ENCODE measurements around the gene BAAT.
"Not testable (repeated sequence)": the region's sequence is repeated elsewhere in the genome, so short reads cannot be mapped to it uniquely, and the experiment has no call there.

The BAAT gene

DNA sequence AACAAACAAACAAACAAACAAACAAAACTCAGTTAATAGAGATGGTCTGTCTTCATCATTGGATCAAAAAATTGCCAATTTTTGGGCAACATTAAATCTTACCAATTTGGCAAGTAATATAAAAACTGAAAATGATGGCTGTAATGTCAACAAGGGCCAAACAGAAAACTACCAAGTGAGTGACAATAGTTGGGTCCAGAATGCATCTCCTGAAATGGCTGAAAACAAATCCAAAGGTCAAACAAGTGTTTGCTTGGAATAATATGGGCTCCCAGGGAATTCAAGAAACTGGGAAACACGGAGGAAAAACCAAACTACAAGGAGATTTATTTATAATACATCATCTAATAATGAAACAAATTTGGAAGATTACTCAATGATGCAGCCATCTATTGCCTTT lies 25.1 kb downstream of the BAAT start:
- DNase-seq = no peak

DNA sequence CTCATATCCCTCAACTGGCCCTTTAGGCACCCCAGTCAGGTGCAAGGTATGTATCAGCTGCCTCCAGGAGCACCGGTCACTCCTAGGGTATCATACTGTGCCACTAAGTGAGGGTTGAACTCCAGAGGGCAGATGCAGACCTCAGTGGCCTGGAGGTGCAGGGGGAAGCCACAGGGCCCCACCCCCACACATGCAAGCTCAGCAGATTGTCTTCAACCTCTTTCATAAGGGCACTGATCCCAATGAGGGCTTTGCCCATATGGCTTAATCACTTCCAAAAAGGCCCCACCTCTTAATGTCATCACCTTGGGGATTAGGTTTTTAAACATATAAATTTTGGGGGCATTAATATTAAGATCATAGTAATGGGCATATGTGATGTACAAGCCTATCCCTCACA lies 28.2 kb downstream of the BAAT start:
- no peak for DNase-seq

DNA sequence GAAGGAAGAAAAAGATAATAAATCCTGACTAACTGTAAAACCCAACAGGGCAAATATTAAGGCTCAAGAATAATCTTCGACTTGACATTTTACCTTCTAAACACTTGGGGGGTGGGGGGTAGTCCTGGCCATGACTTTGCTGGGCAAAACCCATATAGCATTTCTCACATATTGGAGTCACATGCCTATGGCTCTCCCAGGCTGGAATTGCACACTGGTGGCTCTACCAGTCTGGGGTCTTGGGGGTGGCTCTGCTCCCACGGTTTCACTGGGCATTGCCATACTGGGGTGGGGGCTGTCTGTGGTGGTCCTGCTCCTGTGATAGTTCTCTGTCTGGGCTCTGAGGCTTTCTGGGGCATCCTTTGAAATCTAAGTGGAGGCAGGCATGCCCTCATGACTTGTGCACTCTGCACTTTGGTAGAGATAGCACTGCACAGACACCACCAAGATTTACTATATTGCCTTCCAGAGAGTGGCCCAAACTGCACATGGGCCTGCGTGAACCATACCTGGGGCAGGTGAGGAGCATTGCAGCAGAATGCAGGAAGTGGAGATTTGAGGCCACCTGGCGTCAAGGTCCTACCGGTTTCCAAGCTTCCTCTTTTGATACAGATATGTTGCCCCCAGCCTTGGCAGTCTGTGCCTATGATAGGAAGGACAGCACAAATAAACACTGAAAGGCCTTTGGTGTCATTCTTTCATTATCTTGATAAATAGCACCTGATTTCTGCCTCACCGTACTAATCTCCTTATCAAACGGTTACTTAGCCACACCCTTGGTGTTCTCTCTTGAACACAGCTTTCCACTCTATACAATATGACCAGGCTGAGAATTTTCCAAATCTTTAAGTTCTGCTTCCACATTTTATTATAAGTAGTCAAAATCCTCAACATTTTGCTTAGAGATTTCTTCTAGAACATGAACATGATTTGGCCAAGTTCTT lies 29.8 kb downstream of the BAAT start:
- DNase-seq = no peak

DNA sequence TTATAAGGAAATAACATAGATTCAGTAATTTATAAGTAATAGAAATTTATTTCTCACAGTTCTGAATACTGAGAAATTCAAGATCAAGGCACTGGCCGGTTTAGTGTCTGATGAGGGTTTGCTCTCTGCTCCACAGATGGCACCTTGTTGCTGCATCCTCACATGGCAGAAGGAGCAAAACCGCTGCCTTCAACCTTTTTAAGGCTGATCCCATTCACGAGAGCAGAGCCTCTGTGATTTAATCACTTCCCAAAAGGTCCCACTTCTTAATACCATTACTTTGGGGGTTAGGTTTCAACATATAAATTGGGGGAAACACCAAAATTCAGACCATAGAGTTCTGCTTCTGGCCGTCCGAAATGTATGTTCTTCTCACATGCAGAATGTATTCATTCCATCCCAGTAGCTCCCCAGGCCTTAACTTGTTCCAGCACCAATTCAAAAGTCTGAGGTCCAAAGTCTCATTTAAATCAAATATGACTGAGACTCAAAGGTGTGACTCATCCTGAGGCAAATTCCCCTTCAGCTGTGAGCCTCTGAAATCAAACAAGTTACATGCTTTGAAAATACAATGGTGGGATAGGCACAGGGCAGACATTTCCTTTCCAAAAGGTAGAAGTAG lies 30.6 kb downstream of the BAAT start:
- no peak for DNase-seq

DNA sequence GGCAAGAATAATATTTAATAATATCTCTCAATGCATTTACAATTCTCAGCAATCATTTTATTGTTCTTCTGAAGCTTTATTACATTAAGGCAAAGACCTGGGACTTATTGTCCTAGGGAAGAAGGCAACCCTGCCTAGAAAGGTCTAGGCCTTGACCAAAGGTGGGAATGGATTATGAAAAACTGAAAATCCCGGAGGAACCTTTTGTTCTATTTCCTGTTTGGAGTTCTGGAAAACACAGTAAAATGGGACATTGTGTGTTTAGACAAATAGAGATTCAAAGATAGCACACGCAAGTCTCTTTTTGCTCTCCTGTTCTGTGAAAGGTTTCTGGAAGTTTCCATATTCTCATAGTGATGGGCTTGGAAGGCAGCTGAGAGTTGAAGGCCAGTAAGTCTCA lies 31.1 kb downstream of the BAAT start:
- DNase-seq = no peak

DNA sequence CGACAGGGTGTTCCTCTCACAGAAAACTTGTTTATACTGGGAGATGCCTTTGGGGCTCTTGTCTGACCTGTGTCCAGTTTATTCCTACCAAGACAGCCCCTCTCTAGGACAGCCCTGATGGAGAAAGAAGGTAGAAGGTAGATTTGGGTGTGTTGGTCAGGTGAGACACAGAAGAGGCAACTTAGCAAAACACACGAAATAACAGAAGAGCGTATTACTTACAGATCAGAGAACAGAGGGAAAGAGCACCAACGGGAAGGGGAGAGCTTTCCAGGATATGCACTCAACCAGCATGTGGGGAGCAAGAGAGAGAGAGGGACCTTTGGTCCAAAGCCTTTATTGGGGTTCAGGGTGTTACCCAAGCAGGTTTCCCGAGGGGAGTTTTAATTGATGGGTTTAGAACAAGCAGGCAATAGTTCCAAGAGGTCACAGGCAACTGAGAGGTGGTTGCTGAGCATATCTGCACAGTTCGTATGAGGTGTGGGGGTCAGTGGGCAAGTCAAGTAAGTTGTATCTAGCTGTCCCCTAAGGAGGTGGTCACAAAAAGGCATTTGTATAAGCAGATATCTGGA lies 31.8 kb downstream of the BAAT start:
- DNase-seq = no peak

DNA sequence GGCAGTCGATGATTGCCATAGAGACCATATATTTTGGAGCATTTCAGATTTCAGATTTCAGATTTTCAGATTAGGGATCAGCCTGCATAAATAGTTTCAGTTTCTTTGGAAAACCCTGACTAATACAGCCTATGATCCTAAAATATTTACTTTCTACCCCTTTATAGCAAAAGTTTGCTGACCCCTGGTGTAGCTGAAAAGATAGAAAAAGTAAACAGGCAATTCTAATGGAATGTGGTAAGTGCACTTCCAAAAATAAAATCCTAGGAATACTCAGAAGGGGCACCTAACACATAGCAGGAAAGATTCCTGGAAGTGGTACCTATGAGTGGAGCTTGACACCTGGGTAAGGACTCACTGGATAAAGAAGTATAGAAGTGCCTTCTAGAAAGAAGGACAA lies 34.5 kb downstream of the BAAT start:
- DNase-seq = no peak

DNA sequence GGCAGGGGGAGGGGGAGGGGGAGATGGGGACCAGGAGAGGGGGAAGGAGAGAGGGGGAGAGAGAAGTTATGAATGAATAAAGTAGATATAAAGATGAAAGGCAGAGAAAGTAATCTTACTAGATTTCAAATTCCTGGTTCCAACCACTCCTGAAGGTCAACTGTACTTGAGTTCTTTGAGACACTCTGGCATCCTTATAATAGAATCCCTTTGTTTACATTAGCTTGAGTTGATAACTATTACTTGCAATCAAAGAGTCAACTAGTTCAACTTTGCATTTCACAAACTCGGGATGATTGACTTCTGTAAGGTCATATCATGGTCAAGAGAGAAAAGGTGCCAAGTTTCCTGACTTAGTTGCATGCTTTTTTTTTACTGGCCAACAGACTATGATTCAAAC lies 42.2 kb downstream of the BAAT start:
- no peak for DNase-seq

DNA sequence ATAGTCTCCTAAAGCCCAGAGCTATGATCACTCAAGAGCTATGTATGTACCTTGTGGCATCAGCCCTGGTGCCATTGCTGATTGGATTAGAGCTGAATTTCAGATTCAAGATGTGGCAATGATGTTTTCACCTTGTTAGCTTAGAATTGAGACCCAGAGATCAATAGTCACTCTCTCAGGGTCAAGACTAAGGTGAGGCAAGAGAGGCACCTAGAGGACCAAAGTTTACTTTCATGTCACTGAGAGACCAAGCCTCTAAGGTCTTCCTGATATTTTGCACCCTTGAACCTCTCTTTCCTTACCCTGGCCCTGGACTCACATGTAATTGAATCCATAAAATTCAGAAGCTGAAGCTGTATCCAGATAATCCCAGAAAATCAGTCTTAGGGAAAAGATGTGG lies 42.8 kb downstream of the BAAT start:
- DNase-seq = no peak

DNA sequence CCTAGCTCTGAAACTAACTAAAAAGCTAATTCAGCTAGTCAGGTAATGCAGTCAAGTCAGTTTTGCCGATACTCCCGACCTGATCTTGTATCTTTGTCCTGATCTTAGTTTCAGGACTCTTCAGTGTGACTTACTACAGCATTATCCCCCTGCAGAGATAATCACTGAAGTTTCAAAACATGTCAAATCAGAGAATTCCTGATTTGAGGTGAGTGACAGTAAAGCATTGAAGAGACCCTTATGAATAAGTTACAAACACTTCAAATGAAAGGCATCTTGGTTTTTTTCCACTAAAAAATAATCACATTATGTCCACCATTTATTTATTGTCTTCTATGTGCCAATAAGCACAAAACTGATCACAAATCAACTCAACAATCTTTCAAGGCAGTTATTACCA lies 47.6 kb downstream of the BAAT start:
- DNase-seq = no peak

DNA sequence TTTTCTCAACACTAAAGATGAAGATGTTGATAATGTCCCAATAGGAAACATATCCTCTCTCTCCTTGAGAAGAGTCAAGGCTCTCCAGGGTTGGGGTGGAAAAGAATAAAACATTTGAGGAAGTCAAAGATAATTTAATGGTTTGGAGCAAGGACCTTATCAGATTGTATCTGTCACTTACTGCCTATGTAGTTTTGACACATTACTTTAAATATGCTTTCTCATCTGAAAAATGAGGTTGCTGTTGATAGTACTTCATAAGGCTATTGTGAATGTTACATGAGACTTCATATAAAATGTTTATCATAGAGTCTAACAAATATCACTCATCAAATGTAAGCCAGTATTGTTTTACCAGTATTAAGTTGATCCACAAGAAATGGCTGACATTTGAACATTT lies 48.7 kb downstream of the BAAT start:
- DNase-seq = no peak

DNA sequence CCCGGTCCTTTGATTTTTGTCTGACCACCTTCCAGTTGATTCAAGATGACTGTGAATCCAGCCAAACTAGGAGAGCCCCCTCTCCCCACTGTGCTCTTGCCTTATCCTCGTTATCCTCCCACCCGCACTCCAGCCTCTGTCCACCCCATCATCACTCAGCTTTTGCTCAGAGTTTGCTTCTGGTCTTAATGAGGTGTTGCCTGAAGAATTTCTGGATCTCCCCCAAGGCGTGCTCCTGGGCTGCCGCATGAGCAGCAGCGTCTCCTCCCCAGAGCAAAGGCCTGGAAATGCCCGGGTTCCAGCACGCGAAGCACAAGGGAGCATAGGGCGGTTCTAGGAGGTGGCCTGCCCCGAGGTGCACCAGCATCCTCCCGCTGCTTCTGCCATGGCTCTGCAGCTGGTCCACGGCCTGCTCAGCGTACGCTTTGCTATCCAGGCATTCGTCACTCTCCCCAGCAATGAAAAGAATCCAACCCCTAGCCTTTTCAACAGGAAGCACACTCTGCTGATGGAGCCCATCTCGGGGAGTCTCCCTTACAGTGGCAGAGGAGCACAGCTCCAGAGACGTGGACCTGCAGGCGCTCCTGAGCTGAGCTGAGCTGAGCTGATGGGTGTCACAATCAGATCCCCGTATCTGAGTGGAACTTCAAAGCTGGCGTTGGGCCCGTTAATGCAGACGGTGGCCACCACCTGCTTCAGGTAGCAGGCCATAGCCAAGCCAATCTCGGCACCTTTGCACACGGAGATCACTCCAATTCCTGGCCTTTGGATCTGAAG lies 50.7 kb downstream of the BAAT start:
- no peak for DNase-seq

DNA sequence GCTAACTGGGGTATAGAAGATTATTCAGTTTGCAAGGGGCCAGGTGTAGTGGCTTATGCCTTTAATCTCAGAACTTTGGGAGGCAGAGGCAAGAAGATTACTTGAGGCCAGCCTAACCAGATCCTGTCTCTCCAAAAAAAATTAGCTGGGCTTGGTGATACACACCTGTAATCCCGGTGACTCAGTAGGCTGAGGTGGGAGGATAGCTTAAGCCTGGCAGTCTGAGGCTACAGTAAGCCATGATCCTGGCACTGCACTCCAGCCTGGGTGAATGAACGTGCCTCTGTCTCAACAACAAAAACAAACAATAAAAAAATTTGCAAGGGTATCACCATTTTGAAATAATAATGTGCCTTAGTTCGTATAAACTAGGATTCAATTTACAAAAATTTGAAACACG lies 51.3 kb downstream of the BAAT start:
- no peak for DNase-seq

DNA sequence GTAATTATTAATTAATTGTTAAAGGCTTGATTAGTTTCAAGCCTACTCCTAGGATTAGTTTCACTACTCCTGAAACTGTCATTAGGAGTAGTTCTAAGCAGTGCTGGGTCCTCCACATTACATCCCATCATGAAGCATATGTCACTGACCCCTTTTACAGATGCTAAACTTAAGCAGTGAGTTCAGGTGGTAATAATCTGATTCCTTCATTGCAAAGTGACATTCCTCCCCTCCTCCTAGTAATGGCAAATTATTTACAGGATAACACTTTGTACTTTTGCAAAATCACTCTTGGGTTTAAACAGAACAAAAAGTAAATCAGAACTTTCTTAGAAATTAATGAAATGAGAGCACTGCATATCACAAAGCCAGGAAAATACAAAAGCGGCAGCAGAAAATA lies 52.4 kb downstream of the BAAT start:
- no peak for DNase-seq

DNA sequence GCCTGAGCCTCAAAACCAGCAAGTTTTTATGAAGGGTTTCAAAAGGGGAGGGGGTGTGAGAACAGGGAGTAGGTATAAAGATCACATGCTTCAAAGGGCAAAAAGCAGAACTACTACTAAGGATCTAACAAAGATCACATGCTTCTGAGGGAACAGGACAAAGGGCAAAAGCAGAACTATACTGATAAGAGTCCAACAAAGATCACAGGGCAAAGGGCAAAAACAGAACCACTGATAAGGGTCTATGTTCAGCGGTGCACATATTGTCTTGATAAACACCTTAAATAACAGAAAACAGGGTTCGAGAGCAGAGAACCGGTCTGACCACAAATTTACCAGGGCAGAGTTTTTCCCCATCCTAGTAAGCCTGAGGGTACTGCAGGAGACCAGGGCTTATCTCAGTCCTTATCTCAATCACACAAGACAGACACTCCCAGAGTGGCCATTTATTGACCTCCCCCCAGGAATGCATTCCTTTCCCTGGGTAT lies 57.3 kb downstream of the BAAT start:
- not testable (repeated sequence) for DNase-seq

DNA sequence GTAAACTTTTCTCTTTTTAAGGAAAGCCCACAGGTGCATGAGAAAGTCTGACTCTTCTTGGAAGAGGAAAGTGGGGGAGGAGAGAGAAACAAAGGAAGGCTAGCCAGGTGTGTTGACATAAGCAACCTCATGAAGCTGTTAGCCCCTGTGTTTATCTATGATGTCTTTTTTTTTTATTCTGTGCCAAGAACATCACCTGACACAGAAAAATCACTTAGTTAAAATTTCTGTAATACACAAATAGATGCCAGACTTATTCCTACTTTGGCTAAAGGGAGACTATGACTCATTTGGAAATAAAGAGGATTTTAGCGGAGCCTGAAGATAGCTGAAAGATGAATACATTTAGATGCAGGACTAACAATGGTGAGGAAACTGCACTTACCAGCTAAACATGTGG lies 58.3 kb downstream of the BAAT start:
- no peak for DNase-seq

DNA sequence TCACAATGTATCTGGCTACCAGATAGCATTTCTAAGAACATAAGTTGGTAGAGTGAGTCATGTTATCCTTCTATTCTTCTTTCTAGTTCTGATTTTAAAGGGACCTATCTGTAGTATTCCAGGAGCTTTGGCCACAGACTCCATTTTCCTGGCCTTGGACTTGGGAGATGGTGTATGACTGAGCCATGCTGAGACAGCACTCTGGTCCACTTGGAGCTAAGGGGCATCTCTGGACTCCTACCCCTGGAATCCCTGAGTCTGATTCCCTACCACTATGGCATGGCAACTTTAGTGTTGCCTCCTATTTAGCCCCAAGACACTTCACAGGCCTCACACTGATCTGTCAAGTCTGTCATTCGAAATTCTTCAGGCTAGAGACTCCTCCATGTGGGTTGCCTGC lies 58.8 kb downstream of the BAAT start:
- no peak for DNase-seq

DNA sequence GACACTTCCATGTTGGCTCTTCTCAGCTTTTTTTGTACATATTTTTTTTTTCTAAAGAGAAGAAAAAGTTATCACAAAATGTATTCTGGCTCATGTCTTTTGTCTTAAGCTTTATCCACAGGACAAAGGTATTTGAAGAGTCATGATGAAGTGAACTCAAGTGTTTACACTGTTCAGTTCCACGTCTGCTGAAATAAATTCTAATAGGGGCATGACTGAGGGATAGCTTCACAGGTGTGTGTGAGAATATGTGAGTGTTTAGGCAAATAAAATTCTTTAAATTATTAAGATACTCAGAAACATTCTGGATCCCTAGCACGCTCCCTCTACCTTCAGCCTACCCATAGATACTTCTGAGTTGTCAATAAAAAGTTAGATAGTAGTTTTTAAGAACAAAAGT lies 59.8 kb downstream of the BAAT start:
- DNase-seq = no peak

DNA sequence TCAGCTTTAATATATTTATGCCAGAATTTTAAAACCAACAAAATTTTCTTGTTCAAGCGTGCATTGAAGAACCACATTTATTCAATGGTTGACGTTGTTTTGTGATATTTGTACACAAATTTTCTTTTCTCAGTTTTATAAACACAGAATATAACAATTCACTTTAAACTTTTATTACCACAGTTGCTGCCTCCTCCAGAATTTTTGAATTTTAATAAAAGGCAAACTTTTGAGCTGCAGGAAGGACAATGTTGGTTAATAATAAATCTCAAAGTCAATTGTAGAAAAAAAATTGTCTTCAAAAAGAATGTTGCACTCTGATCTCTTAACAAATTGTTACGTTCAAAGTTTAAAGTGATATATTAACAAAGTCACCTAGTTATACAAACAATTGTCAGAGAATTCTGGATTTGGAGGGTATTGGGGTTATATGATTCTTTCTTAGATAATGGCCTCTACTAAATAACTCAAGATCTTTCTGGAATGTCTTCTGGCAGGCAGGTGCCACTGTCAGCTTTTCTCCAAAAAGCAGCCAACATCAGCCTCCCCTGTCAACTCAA lies 60.5 kb downstream of the BAAT start:
- no peak for DNase-seq

DNA sequence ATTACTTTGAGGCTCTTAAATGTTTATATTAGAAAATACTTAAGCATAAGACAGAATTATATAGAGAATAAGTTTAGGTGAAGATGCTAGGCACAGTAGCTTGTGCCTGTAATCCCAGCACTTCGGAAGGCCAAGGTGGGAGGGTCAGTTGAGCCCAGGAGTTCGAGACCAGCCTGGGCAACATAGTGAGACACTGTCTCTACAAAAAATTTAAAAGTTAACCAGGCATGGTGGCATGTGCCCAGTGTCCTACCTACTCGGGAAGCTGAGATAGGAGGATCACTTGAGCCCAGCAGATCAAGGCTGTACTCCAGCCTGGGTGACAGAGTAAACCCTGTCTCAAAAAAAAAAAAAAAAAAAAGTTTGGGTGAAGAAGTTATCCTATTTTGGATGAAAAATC lies 61.7 kb downstream of the BAAT start:
- no peak for DNase-seq

DNA sequence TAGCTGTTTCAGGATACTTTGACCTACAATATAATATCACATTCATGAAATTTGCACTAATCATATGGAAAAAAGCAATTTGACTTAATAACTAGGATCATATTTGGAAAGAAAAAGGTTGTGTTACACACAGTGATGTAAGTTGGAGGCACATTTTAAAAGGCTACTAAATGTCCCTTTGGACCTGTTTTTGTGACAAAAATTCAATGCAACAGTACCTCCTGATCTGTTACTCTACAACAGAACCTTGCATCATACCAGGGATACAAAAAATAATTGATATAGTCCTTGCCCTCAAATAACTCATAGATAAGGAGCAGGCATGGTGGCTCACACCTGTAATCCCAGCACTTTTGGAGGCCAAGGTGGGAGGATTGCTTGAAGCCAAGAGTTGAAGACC lies 67.1 kb downstream of the BAAT start:
- no peak for DNase-seq

DNA sequence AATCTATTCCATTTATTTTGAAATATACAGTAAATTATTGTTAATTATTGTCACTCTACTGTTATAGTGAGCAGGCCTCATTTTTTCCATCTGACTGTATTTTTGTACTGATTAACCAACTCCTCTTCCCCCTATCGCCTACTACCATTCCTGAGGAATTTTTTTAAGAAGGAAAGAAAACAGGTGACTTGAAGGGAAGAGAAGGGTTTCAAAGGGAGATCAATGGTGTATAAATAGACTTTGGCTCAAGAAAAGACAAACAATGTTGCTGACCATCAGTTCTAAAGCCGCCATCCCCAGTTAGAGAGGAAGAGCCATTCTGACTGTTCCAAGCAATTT lies 69.7 kb downstream of the BAAT start:
- DNase-seq = no peak

DNA sequence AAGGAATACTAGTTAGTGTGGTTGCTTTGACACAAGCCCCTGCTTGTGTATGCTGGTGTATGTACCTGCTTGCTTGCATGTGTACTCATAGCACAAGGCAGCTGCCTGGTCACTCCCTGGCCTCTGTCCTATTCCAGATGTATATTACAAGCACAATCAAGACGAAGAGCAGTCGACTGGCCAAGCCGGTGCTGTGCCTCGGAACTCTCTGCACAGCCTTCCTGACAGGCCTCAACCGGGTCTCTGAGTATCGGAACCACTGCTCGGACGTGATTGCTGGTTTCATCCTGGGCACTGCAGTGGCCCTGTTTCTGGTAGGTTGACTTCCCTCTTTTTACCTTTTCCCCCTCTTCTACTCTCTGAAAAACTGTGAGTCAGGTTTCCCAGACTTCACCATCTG lies 72.1 kb downstream of the BAAT start:
- DNase-seq = no peak

Data from activated CD4-positive, alpha-beta T cell treated with anti-CD3 and anti-CD28 coated beads for 1 hour (primary cell).